ENCODE data around the gene PRL. TPM values are rescaled to one million over a fixed set of nuclear protein-coding genes. Genes with fewer than 3 reads are reported as not detected.

Gene PRL
- total RNA-seq, 5 donors from 2014 or later (not counting 1 experiment from before 2014, with no cell fraction given): 0.82 TPM; not detected in 4

DNA sequence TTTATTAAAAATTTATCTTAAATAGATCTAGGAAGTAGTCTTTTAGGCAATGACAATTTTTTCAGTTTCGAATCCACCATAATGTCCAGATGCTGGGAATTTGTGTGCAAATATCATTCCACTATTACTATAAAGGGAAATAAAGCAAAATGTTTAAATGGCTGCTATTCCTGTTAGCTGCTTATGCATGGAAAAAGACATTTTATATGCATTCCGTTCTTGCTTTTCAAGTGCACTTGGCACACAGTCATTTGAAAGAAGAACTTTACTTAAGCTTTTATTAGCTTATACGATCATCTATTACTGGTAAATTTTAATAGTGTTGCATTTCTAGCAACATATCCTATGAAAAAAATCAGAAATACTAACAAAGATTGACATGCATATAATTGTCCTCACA is 42.0 kb downstream of the PRL start:
- Mint-ChIP-seq H3K27me3 (no peaks in the 10 kb centered on the region), H3K4me1 (no peaks in the 10 kb centered on the region), H3K9me3 (peaks cover 0 to 4% (median 3%) of the 10 kb centered on the region in 3 donors), H3K27ac (no peak overlapping the region), H3K36me3 (no peaks in the 10 kb centered on the region), H3K4me3 (no peak overlapping the region)
- no peaks in the 10 kb centered on the region for H3K9me3 ChIP-seq
- ChIA-PET CTCF (no interaction called here), POLR2A (no interaction called here)
- no CpG with 5 or more reads among the region's 3 CpGs for WGBS (ENCODE audit: insufficient coverage)
- no peak overlapping the region for H3K4me3 ChIP-seq (ENCODE audit: control insufficient read depth in 1 of 2, extremely low read depth in 1 of 2, low read length in 1 of 2)
- DNase-seq (no peak), ATAC-seq (replicated peaks in 1 of 4) (no peak)
- H3K27ac ChIP-seq (ENCODE audit: low read length): no peak overlapping the region
- no peaks in the 10 kb centered on the region for H3K4me1 ChIP-seq (ENCODE audit: control insufficient read depth in 1 of 2, extremely low read depth in 1 of 2, insufficient read depth in 2 of 2, low read length in 2 of 2)
- H3K36me3 ChIP-seq (ENCODE audit: control insufficient read depth in 2 of 2, extremely low read depth in 1 of 2, insufficient read depth in 1 of 2, low read length in 1 of 2): no peaks in the 10 kb centered on the region
- H3K27me3 ChIP-seq (replicated peaks in 1 of 2; ENCODE audit: control insufficient read depth in 2 of 2, extremely low read depth in 1 of 2, insufficient read depth in 2 of 2, low read length in 1 of 2): no peaks in the 10 kb centered on the region

DNA sequence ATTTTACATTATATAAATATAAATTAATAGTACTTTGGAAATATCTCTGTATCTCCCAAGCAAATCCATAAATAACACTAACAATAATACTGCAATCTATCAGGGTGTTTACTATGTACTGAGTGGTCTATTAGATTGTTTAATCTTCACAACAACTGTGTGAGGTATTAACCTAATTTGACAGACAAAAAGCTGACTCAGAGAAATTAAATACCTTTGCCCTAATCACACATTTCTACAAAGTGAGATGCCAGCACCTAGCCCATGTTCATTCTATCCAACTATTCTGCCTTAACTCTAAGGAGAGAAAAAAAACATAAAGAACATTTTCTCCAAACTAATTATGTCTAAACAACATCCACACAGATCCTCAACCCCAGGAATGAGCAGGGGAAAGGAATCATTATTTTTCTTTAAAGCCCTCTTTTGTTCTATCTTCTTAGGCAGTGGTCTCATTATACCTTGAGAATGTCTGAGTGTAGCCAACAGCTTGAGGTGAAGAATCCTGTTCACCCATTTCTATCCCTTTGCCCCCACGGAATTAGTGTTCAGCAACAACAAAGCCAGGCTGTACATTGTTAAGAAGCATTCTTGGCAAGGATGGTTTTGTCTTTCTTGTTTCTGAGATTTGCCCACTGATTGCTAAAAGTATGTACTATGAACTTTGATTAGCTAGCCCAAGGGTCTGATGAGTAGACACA is 42.7 kb downstream of the PRL start:
- ChIA-PET CTCF (no interaction called here), POLR2A (no interaction called here)
- Histone ChIP-seq H3K4me1 (ENCODE audit: control insufficient read depth in 1 of 2, extremely low read depth in 1 of 2, insufficient read depth in 2 of 2, low read length in 2 of 2) (no peaks in the 10 kb centered on the region), H3K4me3 (ENCODE audit: control insufficient read depth in 1 of 2, extremely low read depth in 1 of 2, low read length in 1 of 2) (no peak overlapping the region), H3K36me3 (ENCODE audit: control insufficient read depth in 2 of 2, extremely low read depth in 1 of 2, insufficient read depth in 1 of 2, low read length in 1 of 2) (no peaks in the 10 kb centered on the region), H3K9me3 (no peaks in the 10 kb centered on the region), H3K27ac (ENCODE audit: low read length) (no peak overlapping the region), H3K27me3 (replicated peaks in 1 of 2; ENCODE audit: control insufficient read depth in 2 of 2, extremely low read depth in 1 of 2, insufficient read depth in 2 of 2, low read length in 1 of 2) (no peaks in the 10 kb centered on the region)
- no peaks in the 10 kb centered on the region for H3K36me3 Mint-ChIP-seq
- no peak for DNase-seq
- H3K27me3 Mint-ChIP-seq: no peaks in the 10 kb centered on the region
- no peak overlapping the region for H3K4me3 Mint-ChIP-seq
- peaks cover 0 to 4% (median 3%) of the 10 kb centered on the region in 3 donors for H3K9me3 Mint-ChIP-seq
- WGBS (ENCODE audit: insufficient coverage): no CpG with 5 or more reads among the region's 1 CpG
- H3K4me1 Mint-ChIP-seq: no peaks in the 10 kb centered on the region
- H3K27ac Mint-ChIP-seq: no peak overlapping the region
- ATAC-seq (replicated peaks in 1 of 4): no peak

DNA sequence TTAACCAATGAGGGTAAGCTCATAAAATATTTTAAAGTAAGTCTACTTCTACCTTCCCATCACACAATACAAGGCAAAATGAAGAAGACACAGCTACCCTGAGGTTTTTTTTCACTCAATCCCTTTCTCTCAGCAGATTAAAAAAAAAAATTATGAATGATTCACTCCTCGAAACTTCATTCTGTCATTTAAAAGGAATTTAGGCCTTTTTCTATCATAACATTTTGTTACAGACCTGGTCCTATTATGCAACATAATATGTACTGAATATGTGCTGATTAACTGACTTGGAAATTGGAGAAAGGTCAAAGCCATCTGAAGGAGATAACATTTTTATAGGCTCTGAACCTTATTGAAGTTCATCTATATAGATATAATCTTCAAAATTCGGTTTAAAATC is 45.5 kb downstream of the PRL start:
- no peaks in the 10 kb centered on the region for H3K27me3 Mint-ChIP-seq
- POLR2A ChIA-PET: no interaction called here

DNA sequence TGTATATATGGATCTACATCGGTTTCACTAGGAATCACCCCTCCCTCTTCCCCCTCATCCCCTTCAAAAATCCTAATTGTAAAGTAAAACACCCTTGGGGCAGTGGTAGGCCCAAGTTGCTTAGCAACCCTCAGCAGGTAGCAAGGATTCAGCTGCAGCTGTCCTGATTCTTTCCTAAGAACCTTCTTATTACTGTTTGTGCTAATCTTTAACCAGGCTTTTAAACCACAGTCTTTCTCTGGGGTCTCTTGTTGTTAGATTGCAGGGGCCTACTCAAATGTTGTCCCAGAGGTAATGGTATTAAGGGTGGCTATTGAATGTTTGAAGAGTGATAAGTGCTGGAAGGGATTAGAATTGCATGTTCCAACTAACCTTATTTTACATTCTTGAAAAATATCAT is 46.4 kb downstream of the PRL start:
- H3K27me3 Mint-ChIP-seq: no peaks in the 10 kb centered on the region
- POLR2A ChIA-PET: interaction anchor here in 1 of 2 donors (0.7 kb wide), 1 partner anchor 179 kb away, joined by 3 read pairs; no protein-coding TSS in a partner anchor

More for the DNA sequence above, 45.5 kb downstream of the PRL start:
- no peak overlapping the region for H3K27ac ChIP-seq (ENCODE audit: low read length)
- no CpG with 5 or more reads among the region's 2 CpGs for WGBS (ENCODE audit: insufficient coverage)
- ATAC-seq (replicated peaks in 1 of 4): no peak
- H3K9me3 ChIP-seq: no peaks in the 10 kb centered on the region
- no peak overlapping the region for H3K4me3 ChIP-seq (ENCODE audit: control insufficient read depth in 1 of 2, extremely low read depth in 1 of 2, low read length in 1 of 2)
- CTCF ChIA-PET: no interaction called here
- DNase-seq: no peak
- H3K27ac Mint-ChIP-seq: no peak overlapping the region
- no peaks in the 10 kb centered on the region for H3K27me3 ChIP-seq (replicated peaks in 1 of 2; ENCODE audit: control insufficient read depth in 2 of 2, extremely low read depth in 1 of 2, insufficient read depth in 2 of 2, low read length in 1 of 2)
- H3K36me3 ChIP-seq (ENCODE audit: control insufficient read depth in 2 of 2, extremely low read depth in 1 of 2, insufficient read depth in 1 of 2, low read length in 1 of 2): no peaks in the 10 kb centered on the region
- H3K9me3 Mint-ChIP-seq: no peaks in the 10 kb centered on the region
- H3K4me3 Mint-ChIP-seq: no peak overlapping the region
- H3K36me3 Mint-ChIP-seq: no peaks in the 10 kb centered on the region
- H3K4me1 Mint-ChIP-seq: no peaks in the 10 kb centered on the region
- no peaks in the 10 kb centered on the region for H3K4me1 ChIP-seq (ENCODE audit: control insufficient read depth in 1 of 2, extremely low read depth in 1 of 2, insufficient read depth in 2 of 2, low read length in 2 of 2)

DNA sequence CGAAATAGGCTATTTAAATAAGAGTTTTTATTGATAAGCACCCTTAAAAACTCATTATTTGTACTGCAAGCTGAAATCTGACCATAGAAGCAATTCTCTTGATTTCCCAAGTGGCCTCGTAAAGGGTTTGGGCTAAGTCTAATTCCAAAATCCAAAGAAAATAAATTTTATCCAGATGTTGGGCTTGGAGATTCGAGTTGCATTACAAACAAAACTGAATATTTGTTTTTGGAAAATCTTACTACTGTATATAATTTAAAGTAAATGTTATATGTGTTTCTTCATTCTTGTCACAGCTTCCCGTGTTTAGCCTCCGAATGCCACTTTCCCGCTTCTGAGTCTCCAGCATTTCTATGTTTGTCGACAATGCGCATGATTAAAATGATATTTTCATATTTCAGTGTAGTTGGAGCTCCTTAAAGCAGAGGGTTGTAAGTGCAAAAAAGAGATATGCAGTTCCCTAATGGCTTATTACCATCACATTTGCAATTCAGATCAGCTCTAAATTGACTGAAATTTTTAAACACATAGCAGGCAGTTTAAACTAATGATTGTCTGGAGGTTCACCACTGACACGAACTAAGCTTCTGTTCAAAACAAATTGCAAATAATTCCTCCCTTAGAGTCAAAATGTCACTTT is 47.0 kb downstream of the PRL start:
- Histone ChIP-seq H3K36me3 (ENCODE audit: control insufficient read depth in 2 of 2, extremely low read depth in 1 of 2, insufficient read depth in 1 of 2, low read length in 1 of 2) (no peaks in the 10 kb centered on the region), H3K4me3 (ENCODE audit: control insufficient read depth in 1 of 2, extremely low read depth in 1 of 2, low read length in 1 of 2) (no peak overlapping the region), H3K27ac (ENCODE audit: low read length) (no peak overlapping the region), H3K4me1 (ENCODE audit: control insufficient read depth in 1 of 2, extremely low read depth in 1 of 2, insufficient read depth in 2 of 2, low read length in 2 of 2) (no peaks in the 10 kb centered on the region), H3K27me3 (replicated peaks in 1 of 2; ENCODE audit: control insufficient read depth in 2 of 2, extremely low read depth in 1 of 2, insufficient read depth in 2 of 2, low read length in 1 of 2) (no peaks in the 10 kb centered on the region), H3K9me3 (no peaks in the 10 kb centered on the region)
- Mint-ChIP-seq H3K27me3 (no peaks in the 10 kb centered on the region), H3K27ac (no peak overlapping the region), H3K9me3 (peaks cover 0 to 5% (median 0%) of the 10 kb centered on the region in 3 donors), H3K4me3 (no peak overlapping the region), H3K4me1 (no peaks in the 10 kb centered on the region), H3K36me3 (no peaks in the 10 kb centered on the region)
- no CpG with 5 or more reads among the region's 9 CpGs for WGBS (ENCODE audit: insufficient coverage)
- ChIA-PET CTCF (no interaction called here), POLR2A (interaction anchor here in 1 of 2 donors (0.7 kb wide), 1 partner anchor 180 kb away, joined by 3 read pairs; no protein-coding TSS in a partner anchor)
- ATAC-seq (replicated peaks in 1 of 4) (no peak), DNase-seq (no peak)

More for the DNA sequence above, 46.4 kb downstream of the PRL start:
- H3K27me3 ChIP-seq (replicated peaks in 1 of 2; ENCODE audit: control insufficient read depth in 2 of 2, extremely low read depth in 1 of 2, insufficient read depth in 2 of 2, low read length in 1 of 2): no peaks in the 10 kb centered on the region
- Mint-ChIP-seq H3K36me3 (no peaks in the 10 kb centered on the region), H3K27ac (no peak overlapping the region), H3K4me1 (no peaks in the 10 kb centered on the region), H3K9me3 (peaks cover 0 to 5% (median 0%) of the 10 kb centered on the region in 3 donors), H3K4me3 (no peak overlapping the region)
- H3K4me3 ChIP-seq (ENCODE audit: control insufficient read depth in 1 of 2, extremely low read depth in 1 of 2, low read length in 1 of 2): no peak overlapping the region
- no peaks in the 10 kb centered on the region for H3K9me3 ChIP-seq
- no peak overlapping the region for H3K27ac ChIP-seq (ENCODE audit: low read length)
- H3K4me1 ChIP-seq (ENCODE audit: control insufficient read depth in 1 of 2, extremely low read depth in 1 of 2, insufficient read depth in 2 of 2, low read length in 2 of 2): no peaks in the 10 kb centered on the region
- ATAC-seq (replicated peaks in 1 of 4) (no peak), DNase-seq (no peak)
- H3K36me3 ChIP-seq (ENCODE audit: control insufficient read depth in 2 of 2, extremely low read depth in 1 of 2, insufficient read depth in 1 of 2, low read length in 1 of 2): no peaks in the 10 kb centered on the region
- CTCF ChIA-PET: no interaction called here
- 100% methylated on average over 1 of the region's 1 CpG for WGBS (ENCODE audit: insufficient coverage)

DNA sequence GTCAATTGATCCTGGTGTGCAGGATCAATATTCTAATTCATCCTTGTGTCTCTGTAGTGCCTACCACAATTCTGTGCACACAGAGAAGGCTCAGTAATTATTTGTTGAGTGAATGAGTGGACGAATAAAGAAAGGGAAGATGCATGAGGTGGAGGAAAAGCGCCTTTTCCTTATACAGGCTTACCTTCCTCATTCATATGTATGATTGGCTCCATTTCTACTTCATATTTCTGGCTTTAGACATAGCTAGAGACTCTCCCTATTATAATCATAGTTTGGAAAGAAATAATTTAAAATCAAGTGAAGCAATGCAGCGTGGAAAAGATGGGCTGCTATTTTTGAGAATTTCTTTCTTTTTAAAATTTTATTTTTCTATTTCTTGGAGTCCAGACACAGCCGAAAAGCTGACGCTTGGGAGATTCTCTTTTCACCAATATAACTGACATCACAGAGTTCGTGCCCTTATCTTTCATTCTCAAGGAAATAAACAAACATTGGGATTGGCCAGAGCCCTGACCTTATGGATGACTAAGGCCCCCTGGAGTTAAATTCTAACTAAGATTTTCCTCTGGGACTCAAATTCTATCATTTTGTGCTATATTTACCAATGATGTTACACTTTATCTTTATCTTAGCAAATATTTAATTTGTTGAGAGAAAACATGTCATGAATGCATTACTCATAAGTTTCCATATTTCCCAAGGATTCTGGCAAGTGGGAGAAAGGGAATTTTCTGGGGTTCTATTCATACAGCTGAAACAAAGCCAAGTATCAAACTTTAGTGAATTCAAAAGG is 48.1 kb downstream of the PRL start:
- Histone ChIP-seq H3K4me3 (ENCODE audit: control insufficient read depth in 1 of 2, extremely low read depth in 1 of 2, low read length in 1 of 2) (no peak overlapping the region), H3K9me3 (no peaks in the 10 kb centered on the region), H3K27ac (ENCODE audit: low read length) (no peak overlapping the region), H3K36me3 (ENCODE audit: control insufficient read depth in 2 of 2, extremely low read depth in 1 of 2, insufficient read depth in 1 of 2, low read length in 1 of 2) (no peaks in the 10 kb centered on the region), H3K27me3 (replicated peaks in 1 of 2; ENCODE audit: control insufficient read depth in 2 of 2, extremely low read depth in 1 of 2, insufficient read depth in 2 of 2, low read length in 1 of 2) (no peaks in the 10 kb centered on the region), H3K4me1 (ENCODE audit: control insufficient read depth in 1 of 2, extremely low read depth in 1 of 2, insufficient read depth in 2 of 2, low read length in 2 of 2) (no peaks in the 10 kb centered on the region)
- Mint-ChIP-seq H3K4me1 (no peaks in the 10 kb centered on the region), H3K27me3 (no peaks in the 10 kb centered on the region), H3K9me3 (peaks cover 0 to 11% (median 3%) of the 10 kb centered on the region in 3 donors), H3K36me3 (no peaks in the 10 kb centered on the region), H3K27ac (no peak overlapping the region), H3K4me3 (no peak overlapping the region)
- ChIA-PET POLR2A (no interaction called here), CTCF (no interaction called here)
- DNase-seq: no peak
- WGBS (ENCODE audit: insufficient coverage): no CpG with 5 or more reads among the region's 6 CpGs
- ATAC-seq (replicated peaks in 1 of 4): no peak

Measured in T-cell (primary cell).